K562 (cell line): Measurements from ENCODE around the gene KCNN4. TPM values are rescaled to one million over a fixed set of nuclear protein-coding genes. Genes with fewer than 3 reads are reported as not detected.

Experiments used
- ATF1 ChIP-seq, 2 experiments: fragments of 450-650 bp in 1 of 2; IDR thresholded peaks; 2 replicates each; pipeline ENCODE4 v1.6.1; 2016; ENCODE audit warnings: missing compliant biosample characterization in 1 of 2, missing genetic modification characterization in 1 of 2
- CEBPB ChIP-seq: fragments of 450-650 bp; IDR thresholded peaks from 2 replicates; pipeline ENCODE4 v1.6.1; 2016; ENCODE audit warnings: missing genetic modification characterization, missing compliant biosample characterization
- CHD4 ChIP-seq: fragments of 200-600 bp; sonication (generic); IDR thresholded peaks from 3 replicates; pipeline ENCODE4 v1.6.1; 2012; ENCODE audit warnings: low read depth, mild to moderate bottlenecking, mixed read lengths, low read length, inconsistent platforms; ENCODE audit not compliant: insufficient read depth, insufficient replicate concordance, poor library complexity, severe bottlenecking
- ETV1 ChIP-seq: fragments of 450-650 bp; conservative IDR thresholded peaks from 2 replicates; pipeline ENCODE4 v1.6.1; 2016; ENCODE audit warnings: missing genetic modification characterization, control low read depth, low read depth, missing compliant biosample characterization
- PHF8 ChIP-seq: fragments of 200-600 bp; sonication (generic); IDR thresholded peaks from 2 replicates; pipeline ENCODE4 v1.6.1; 2012; ENCODE audit warnings: mixed run types, mild to moderate bottlenecking, inconsistent platforms, low read length, moderate library complexity, borderline replicate concordance
- SAFB2 ChIP-seq: fragments of 200-400 bp; formaldehyde crosslinking; IDR thresholded peaks from 2 replicates; pipeline ENCODE4 v1.6.1; 2018; ENCODE audit warnings: borderline replicate concordance, low read length, low read depth, moderate library complexity; ENCODE audit not compliant: severe bottlenecking
- TBP ChIP-seq: optimal IDR thresholded peaks from 2 replicates; pipeline ENCODE3; 2011; ENCODE audit warnings: low read depth, low read length, improper control_type of control experiment
- ZFP36 ChIP-seq: fragments of 150-350 bp; IDR thresholded peaks from 2 replicates; pipeline ENCODE4 v1.6.1; 2018; ENCODE audit warnings: low read length, low read depth; ENCODE audit not compliant: partially characterized antibody
- ZNF707 ChIP-seq: fragments of 250-450 bp; sonication (Bioruptor Pico); conservative IDR thresholded peaks from 2 replicates; pipeline ENCODE4 v1.8.0; 2022; ENCODE audit warnings: inconsistent platforms, mild to moderate bottlenecking, moderate library complexity
- polyA plus RNA-seq, 8 experiments: library from polyadenylated mRNA; depleted of rRNA in 4 of 8; stranded (reverse) in 5 of 8; unstranded in 3 of 8; fragments of >200 nt; fragmentation: Nextera tagmentation in 2 of 8; fragmentation: Illumina TruSeq in 1 of 8; extraction: Ambion mirVana in 2 of 8; extraction: Trizol in 1 of 8; gene quantifications; 2 replicates each; pipeline versions ENCODE4 v1.2.1 to v1.2.3, GENCODE V29; 2011 to 2014; ENCODE audit warnings: inconsistent platforms in 1 of 8, missing spikeins in 1 of 8
- total RNA-seq, 7 experiments: library from RNA; depleted of rRNA in 6 of 7; stranded (reverse); fragments of >200 nt in 6 of 7; fragmentation: Illumina TruSeq in 2 of 7; extraction: Trizol in 2 of 7; gene quantifications; 2 replicates each; pipeline versions ENCODE4 v1.2.1 to v1.2.3, GENCODE V29; 2011 to 2021; ENCODE audit warnings: low replicate concordance in 1 of 7
- TF ChIP-seq, protein P1 (sequence below): fragments of 250-450 bp; sonication (Bioruptor Pico); IDR thresholded peaks from 2 replicates; pipeline ENCODE4 v1.4.0; 2020
- TF ChIP-seq, protein P2 (sequence below), 2 experiments: fragments of 450-650 bp in 1 of 2; IDR thresholded peaks; 2 replicates each; pipeline ENCODE4 v1.6.1; 2011 to 2017; ENCODE audit warnings: low read depth in 2 of 2, antibody characterized with exemption in 1 of 2, borderline replicate concordance in 1 of 2, low read length in 1 of 2, mild to moderate bottlenecking in 1 of 2, mixed read lengths in 1 of 2; ENCODE audit not compliant: control insufficient read depth in 1 of 2
- TF ChIP-seq, protein P3 (sequence below): sonication (generic); formaldehyde crosslinking; IDR thresholded peaks from 2 replicates; pipeline ENCODE4 v1.8.0; 2022; ENCODE audit warnings: missing genetic modification reagents, mild to moderate bottlenecking, borderline replicate concordance
- TF ChIP-seq, protein P4 (sequence below), 2 experiments: fragments of 450-650 bp; IDR thresholded peaks; 2 replicates each; pipeline ENCODE4 v1.6.1; 2016

The KCNN4 gene
- total and polyA plus RNA-seq, 9 of the 15 experiments (the other 6 are each of a cell fraction or from before 2014, with no cell fraction given) = 0.53 to 37.7 (median 25.9) TPM

DNA sequence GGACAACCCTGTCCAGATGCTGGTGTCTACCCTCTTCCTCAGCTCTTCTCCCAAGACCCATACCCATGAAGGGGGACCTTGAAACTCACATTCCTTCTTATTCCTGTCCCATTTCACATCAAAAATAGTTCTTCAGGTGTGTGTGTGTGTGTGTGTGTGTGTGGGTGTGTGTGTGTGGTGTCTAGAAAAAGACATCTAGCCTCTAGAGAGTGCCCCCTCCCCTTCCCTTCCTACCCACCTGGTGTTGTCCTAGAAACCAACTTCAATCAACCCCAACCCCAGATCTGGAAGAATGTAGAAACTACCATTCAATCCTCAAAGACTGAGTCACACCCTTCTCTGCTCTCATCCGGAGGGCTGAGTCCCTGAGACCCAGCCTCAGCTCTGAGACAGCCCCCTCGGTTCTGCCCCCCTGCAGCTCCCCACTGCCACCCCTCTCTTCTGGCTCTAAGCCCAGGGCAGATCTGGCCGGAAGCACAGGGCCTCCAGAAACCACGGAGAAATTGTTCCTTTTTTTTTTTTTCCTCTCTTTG is 3.5 kb downstream of the KCNN4 start (continued):
- TF ChIP-seq, protein P1, sequence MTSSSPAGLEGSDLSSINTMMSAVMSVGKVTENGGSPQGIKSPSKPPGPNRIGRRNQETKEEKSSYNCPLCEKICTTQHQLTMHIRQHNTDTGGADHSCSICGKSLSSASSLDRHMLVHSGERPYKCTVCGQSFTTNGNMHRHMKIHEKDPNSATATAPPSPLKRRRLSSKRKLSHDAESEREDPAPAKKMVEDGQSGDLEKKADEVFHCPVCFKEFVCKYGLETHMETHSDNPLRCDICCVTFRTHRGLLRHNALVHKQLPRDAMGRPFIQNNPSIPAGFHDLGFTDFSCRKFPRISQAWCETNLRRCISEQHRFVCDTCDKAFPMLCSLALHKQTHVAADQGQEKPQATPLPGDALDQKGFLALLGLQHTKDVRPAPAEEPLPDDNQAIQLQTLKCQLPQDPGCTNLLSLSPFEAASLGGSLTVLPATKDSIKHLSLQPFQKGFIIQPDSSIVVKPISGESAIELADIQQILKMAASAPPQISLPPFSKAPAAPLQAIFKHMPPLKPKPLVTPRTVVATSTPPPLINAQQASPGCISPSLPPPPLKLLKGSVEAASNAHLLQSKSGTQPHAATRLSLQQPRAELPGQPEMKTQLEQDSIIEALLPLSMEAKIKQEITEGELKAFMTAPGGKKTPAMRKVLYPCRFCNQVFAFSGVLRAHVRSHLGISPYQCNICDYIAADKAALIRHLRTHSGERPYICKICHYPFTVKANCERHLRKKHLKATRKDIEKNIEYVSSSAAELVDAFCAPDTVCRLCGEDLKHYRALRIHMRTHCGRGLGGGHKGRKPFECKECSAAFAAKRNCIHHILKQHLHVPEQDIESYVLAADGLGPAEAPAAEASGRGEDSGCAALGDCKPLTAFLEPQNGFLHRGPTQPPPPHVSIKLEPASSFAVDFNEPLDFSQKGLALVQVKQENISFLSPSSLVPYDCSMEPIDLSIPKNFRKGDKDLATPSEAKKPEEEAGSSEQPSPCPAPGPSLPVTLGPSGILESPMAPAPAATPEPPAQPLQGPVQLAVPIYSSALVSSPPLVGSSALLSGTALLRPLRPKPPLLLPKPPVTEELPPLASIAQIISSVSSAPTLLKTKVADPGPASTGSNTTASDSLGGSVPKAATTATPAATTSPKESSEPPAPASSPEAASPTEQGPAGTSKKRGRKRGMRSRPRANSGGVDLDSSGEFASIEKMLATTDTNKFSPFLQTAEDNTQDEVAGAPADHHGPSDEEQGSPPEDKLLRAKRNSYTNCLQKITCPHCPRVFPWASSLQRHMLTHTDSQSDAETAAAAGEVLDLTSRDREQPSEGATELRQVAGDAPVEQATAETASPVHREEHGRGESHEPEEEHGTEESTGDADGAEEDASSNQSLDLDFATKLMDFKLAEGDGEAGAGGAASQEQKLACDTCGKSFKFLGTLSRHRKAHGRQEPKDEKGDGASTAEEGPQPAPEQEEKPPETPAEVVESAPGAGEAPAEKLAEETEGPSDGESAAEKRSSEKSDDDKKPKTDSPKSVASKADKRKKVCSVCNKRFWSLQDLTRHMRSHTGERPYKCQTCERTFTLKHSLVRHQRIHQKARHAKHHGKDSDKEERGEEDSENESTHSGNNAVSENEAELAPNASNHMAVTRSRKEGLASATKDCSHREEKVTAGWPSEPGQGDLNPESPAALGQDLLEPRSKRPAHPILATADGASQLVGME (CRISPR knock-in tag) = no peak
- no peak for TF ChIP-seq CHD4
- no peak for TF ChIP-seq SAFB2
- no peak for TF ChIP-seq TBP
- TF ChIP-seq, protein P2, sequence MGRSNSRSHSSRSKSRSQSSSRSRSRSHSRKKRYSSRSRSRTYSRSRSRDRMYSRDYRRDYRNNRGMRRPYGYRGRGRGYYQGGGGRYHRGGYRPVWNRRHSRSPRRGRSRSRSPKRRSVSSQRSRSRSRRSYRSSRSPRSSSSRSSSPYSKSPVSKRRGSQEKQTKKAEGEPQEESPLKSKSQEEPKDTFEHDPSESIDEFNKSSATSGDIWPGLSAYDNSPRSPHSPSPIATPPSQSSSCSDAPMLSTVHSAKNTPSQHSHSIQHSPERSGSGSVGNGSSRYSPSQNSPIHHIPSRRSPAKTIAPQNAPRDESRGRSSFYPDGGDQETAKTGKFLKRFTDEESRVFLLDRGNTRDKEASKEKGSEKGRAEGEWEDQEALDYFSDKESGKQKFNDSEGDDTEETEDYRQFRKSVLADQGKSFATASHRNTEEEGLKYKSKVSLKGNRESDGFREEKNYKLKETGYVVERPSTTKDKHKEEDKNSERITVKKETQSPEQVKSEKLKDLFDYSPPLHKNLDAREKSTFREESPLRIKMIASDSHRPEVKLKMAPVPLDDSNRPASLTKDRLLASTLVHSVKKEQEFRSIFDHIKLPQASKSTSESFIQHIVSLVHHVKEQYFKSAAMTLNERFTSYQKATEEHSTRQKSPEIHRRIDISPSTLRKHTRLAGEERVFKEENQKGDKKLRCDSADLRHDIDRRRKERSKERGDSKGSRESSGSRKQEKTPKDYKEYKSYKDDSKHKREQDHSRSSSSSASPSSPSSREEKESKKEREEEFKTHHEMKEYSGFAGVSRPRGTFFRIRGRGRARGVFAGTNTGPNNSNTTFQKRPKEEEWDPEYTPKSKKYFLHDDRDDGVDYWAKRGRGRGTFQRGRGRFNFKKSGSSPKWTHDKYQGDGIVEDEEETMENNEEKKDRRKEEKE (IDR thresholded peaks at IDR 0.05; ENCODE audit: borderline replicate concordance in 1 of 2, control insufficient read depth in 1 of 2, low read depth in 2 of 2, low read length in 1 of 2) = no peak
- TF ChIP-seq, protein P3, sequence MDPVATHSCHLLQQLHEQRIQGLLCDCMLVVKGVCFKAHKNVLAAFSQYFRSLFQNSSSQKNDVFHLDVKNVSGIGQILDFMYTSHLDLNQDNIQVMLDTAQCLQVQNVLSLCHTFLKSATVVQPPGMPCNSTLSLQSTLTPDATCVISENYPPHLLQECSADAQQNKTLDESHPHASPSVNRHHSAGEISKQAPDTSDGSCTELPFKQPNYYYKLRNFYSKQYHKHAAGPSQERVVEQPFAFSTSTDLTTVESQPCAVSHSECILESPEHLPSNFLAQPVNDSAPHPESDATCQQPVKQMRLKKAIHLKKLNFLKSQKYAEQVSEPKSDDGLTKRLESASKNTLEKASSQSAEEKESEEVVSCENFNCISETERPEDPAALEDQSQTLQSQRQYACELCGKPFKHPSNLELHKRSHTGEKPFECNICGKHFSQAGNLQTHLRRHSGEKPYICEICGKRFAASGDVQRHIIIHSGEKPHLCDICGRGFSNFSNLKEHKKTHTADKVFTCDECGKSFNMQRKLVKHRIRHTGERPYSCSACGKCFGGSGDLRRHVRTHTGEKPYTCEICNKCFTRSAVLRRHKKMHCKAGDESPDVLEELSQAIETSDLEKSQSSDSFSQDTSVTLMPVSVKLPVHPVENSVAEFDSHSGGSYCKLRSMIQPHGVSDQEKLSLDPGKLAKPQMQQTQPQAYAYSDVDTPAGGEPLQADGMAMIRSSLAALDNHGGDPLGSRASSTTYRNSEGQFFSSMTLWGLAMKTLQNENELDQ (CRISPR knock-in tag) = no peak
- no peak for TF ChIP-seq PHF8
- TF ChIP-seq ATF1 (CRISPR knock-in tag; IDR thresholded peaks at IDR 0.05) = no peak
- TF ChIP-seq ATF1 (tag; IDR thresholded peaks at IDR 0.05) = no peak
- TF ChIP-seq CEBPB = no peak
- TF ChIP-seq, protein P4, sequence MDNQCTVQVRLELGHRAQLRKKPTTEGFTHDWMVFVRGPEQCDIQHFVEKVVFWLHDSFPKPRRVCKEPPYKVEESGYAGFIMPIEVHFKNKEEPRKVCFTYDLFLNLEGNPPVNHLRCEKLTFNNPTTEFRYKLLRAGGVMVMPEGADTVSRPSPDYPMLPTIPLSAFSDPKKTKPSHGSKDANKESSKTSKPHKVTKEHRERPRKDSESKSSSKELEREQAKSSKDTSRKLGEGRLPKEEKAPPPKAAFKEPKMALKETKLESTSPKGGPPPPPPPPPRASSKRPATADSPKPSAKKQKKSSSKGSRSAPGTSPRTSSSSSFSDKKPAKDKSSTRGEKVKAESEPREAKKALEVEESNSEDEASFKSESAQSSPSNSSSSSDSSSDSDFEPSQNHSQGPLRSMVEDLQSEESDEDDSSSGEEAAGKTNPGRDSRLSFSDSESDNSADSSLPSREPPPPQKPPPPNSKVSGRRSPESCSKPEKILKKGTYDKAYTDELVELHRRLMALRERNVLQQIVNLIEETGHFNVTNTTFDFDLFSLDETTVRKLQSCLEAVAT (IDR thresholded peaks at IDR 0.05) = peak in 1 of 2 experiments; percentile 96; a peak in 2 of 4 replicates
- TF ChIP-seq ZFP36 = no peak
- TF ChIP-seq ETV1 (tag) = peak; percentile 50; the same call in 1 of the 2 replicates
- no peak for TF ChIP-seq ZNF707
